Left lung (tissue), 10 donors: Measurements from ENCODE around the gene CORIN. TPM values are rescaled to one million over a fixed set of nuclear protein-coding genes. Genes with fewer than 3 reads are reported as not detected.

Experiments
- ATAC-seq: fragments of 200-7000 bp; cut with Tn5 transposase; one replicate; pipeline ENCODE4 v1.9.1; 2020; ENCODE audit warnings: moderate library complexity
- DNase-seq, 4 donors: peaks; one replicate each; pipeline ENCODE4 v3.0.0-alpha.2; 2013 to 2020
- H3K27ac ChIP-seq, 2 donors: fragments of 200-600 bp; sonication (generic) in 1 of 2; one replicate each; pipeline versions ENCODE4 v1.5.0 to v1.8.0; 2020 to 2021
- H3K27me3 ChIP-seq, 2 donors: fragments of 200-600 bp; sonication (generic) in 1 of 2; one replicate each; pipeline versions ENCODE4 v1.5.0 to v1.8.0; 2020 to 2021
- H3K36me3 ChIP-seq, 2 donors: fragments of 200-600 bp; sonication (generic) in 1 of 2; one replicate each; pipeline versions ENCODE4 v1.5.0 to v1.8.0; 2020 to 2021
- H3K4me1 ChIP-seq, 2 donors: fragments of 200-600 bp; one replicate each; pipeline ENCODE4 v1.8.0; 2021
- H3K4me3 ChIP-seq, 2 donors: fragments of 200-600 bp; sonication (generic) in 1 of 2; one replicate each; pipeline versions ENCODE4 v1.5.0 to v1.8.0; 2020 to 2021; ENCODE audit warnings: mild to moderate bottlenecking in 1 of 2
- H3K9me3 ChIP-seq, 2 donors: fragments of 200-600 bp; sonication (generic) in 1 of 2; one replicate each; pipeline versions ENCODE4 v1.5.0 to v1.8.0; 2020 to 2021
- intact Hi-C, 2 donors: fragments of 100-400 bp; cut with DNase I; formaldehyde crosslinking; loops; one replicate each; pipeline versions ENCODE4 v1.11.2 to v1.14.2; 2022
- polyA plus RNA-seq, 6 donors: library from polyadenylated mRNA; unstranded; fragments of 120-200 nt; gene quantifications; one replicate each; pipeline ENCODE4 v1.2.1, GENCODE V29; 2013; ENCODE audit not compliant: insufficient read length in 6 of 6
- total RNA-seq, 2 donors: library from RNA; stranded (reverse); fragmentation: NEBNext Ultra II Directional; extraction: Animal tissue kit (Norgen Biotek cat#: 25700); gene quantifications; one replicate each; pipeline ENCODE4 v1.2.1, GENCODE V29; 2021
- TF ChIP-seq, protein P1 (sequence below), 2 donors: fragments of 200-600 bp; sonication (generic) in 1 of 2; IDR thresholded peaks; one replicate each; pipeline versions ENCODE4 v1.5.0 to v1.8.0; 2021; ENCODE audit warnings: antibody characterized with exemption in 2 of 2
- donor health status: DM: no; HTN: yes; CAD: no.
- donor health status: DM: no; HTN: no; CAD: no.

The CORIN gene
- total and polyA plus RNA-seq, 8 donors, result 1.4 to 6.3 (median 3.3) TPM

DNA sequence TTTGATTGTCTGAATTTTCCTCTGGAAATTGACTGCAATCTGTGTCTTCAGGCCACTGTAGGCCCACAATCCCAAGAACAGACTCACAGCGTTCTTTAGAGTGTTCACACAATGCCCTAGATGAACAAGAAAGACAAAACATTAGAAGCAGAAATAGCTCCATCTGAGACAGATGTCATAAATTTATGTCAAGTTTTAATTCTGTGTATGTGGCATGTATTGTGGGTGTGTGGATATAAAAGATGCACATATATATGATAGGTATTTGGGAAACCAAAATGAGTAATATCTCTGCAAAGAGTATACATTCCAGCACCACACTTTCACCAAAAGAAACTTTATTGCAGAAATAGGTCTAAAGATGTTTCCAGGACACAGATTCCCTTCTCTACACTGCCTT lies 176.1 kb downstream of the CORIN start:
- intact Hi-C loops, result no loop called here
- TF ChIP-seq, protein P1, sequence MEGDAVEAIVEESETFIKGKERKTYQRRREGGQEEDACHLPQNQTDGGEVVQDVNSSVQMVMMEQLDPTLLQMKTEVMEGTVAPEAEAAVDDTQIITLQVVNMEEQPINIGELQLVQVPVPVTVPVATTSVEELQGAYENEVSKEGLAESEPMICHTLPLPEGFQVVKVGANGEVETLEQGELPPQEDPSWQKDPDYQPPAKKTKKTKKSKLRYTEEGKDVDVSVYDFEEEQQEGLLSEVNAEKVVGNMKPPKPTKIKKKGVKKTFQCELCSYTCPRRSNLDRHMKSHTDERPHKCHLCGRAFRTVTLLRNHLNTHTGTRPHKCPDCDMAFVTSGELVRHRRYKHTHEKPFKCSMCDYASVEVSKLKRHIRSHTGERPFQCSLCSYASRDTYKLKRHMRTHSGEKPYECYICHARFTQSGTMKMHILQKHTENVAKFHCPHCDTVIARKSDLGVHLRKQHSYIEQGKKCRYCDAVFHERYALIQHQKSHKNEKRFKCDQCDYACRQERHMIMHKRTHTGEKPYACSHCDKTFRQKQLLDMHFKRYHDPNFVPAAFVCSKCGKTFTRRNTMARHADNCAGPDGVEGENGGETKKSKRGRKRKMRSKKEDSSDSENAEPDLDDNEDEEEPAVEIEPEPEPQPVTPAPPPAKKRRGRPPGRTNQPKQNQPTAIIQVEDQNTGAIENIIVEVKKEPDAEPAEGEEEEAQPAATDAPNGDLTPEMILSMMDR (IDR thresholded peaks at IDR 0.05), result no peak

GRCh38 chr4:47659342-47659741 lies 178.5 kb downstream of the CORIN start:
- no peaks in the 10 kb centered on the region for H3K4me1 ChIP-seq
- intact Hi-C loops, result no loop called here
- no peak overlapping the region for H3K27ac ChIP-seq
- no peak for DNase-seq
- no peaks in the 10 kb centered on the region for H3K9me3 ChIP-seq
- ATAC-seq, result no peak
- H3K27me3 ChIP-seq, result no peaks in the 10 kb centered on the region
- TF ChIP-seq, protein P1 (IDR thresholded peaks at IDR 0.05), result no peak
- no peak overlapping the region for H3K4me3 ChIP-seq
- H3K36me3 ChIP-seq, result no peaks in the 10 kb centered on the region

More for the DNA sequence above, 176.1 kb downstream of the CORIN start:
- H3K4me3 ChIP-seq, result no peak overlapping the region
- no peaks in the 10 kb centered on the region for H3K4me1 ChIP-seq
- H3K27ac ChIP-seq, result no peak overlapping the region
- ATAC-seq (no peak), DNase-seq (no peak)
- no peaks in the 10 kb centered on the region for H3K27me3 ChIP-seq
- no peaks in the 10 kb centered on the region for H3K36me3 ChIP-seq
- H3K9me3 ChIP-seq, result no peaks in the 10 kb centered on the region

DNA sequence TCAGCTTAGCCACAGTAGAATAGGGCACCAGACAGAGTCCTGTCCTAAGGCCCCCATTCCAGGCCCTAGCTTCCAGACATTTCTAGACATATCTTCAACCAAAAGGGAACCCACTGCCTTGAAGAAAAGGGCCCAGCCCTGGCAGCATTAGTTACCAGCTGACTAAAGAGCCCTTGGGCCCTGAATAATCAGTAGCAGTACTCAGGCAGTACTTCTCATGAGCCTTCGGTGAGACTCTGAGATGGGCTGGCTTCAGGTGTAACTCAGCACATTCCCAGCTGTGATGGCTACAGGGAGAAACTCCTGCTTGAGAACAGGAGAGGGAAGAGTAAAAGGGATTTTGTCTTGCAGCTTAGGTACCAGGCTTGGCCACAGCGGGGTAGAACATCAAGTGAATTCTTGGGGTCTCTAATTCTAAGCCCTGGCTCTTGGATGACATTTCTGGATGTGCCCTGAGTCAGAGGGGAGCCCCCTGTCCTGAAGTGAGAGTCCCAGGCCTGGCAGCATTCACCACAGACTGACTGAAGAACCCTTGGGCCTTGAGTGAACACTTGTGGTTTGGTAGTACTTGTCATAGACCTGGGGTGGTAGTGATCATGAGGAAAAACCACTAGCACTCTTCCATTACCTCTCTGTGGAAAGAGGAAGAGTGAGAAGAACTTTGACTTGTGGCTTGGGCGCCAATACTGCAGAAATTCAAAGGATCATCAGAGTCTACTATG lies 182.7 kb downstream of the CORIN start:
- ATAC-seq (peak; percentile 85), DNase-seq (no peak)
- H3K27me3 ChIP-seq, result no peaks in the 10 kb centered on the region
- no peak overlapping the region for H3K4me3 ChIP-seq
- H3K27ac ChIP-seq, result no peak overlapping the region
- TF ChIP-seq, protein P1 (IDR thresholded peaks at IDR 0.05), result no peak
- H3K9me3 ChIP-seq, result no peaks in the 10 kb centered on the region
- no peaks in the 10 kb centered on the region for H3K36me3 ChIP-seq
- no peaks in the 10 kb centered on the region for H3K4me1 ChIP-seq
- intact Hi-C loops, result no loop called here

GRCh38 chr4:47652092-47652491 lies 185.8 kb downstream of the CORIN start:
- no peaks in the 10 kb centered on the region for H3K9me3 ChIP-seq
- no peaks in the 10 kb centered on the region for H3K27me3 ChIP-seq
- no peak for DNase-seq
- no peak overlapping the region for H3K27ac ChIP-seq
- H3K4me3 ChIP-seq, result no peak overlapping the region
- H3K36me3 ChIP-seq, result no peaks in the 10 kb centered on the region
- intact Hi-C loops, result no loop called here
- no peaks in the 10 kb centered on the region for H3K4me1 ChIP-seq
- no peak for ATAC-seq
- TF ChIP-seq, protein P1 (IDR thresholded peaks at IDR 0.05), result no peak

DNA sequence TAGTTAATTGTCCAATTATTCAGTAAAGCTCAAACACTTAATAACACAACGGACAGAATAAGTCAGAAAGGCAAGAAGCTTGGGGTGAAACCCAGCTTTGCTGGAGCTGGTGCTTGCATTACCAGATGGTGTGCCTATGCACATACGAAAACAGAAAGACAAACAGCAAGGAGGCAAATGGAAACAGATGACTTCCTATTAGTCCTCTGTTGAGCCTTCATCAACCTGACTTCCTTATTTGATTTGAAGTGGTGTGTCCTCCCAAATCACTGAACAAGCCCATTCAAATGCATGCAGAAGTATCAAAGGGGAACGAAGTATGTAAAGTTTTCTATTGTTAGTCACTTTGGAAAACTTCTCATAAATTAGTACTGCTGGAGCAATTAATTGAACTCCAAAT lies 186.6 kb downstream of the CORIN start:
- DNase-seq, result no peak
- TF ChIP-seq, protein P1 (IDR thresholded peaks at IDR 0.05), result no peak
- no peak overlapping the region for H3K27ac ChIP-seq
- no peak for ATAC-seq
- H3K9me3 ChIP-seq, result no peaks in the 10 kb centered on the region
- H3K36me3 ChIP-seq, result no peaks in the 10 kb centered on the region
- intact Hi-C loops, result no loop called here
- H3K4me3 ChIP-seq, result no peak overlapping the region
- H3K27me3 ChIP-seq, result no peaks in the 10 kb centered on the region
- no peaks in the 10 kb centered on the region for H3K4me1 ChIP-seq
